HG02840 (cell line): ENCODE measurements around the gene ARCN1.

Experiments
- ATAC-seq: cut with Tn5 transposase; IDR thresholded peaks from one replicate; pipeline ENCODE4 v1.9.1; 2021; ENCODE audit warnings: mild to moderate bottlenecking, moderate library complexity, moderate number of reproducible peaks; ENCODE audit not compliant: unreplicated experiment, low FRiP score

The ARCN1 gene

DNA sequence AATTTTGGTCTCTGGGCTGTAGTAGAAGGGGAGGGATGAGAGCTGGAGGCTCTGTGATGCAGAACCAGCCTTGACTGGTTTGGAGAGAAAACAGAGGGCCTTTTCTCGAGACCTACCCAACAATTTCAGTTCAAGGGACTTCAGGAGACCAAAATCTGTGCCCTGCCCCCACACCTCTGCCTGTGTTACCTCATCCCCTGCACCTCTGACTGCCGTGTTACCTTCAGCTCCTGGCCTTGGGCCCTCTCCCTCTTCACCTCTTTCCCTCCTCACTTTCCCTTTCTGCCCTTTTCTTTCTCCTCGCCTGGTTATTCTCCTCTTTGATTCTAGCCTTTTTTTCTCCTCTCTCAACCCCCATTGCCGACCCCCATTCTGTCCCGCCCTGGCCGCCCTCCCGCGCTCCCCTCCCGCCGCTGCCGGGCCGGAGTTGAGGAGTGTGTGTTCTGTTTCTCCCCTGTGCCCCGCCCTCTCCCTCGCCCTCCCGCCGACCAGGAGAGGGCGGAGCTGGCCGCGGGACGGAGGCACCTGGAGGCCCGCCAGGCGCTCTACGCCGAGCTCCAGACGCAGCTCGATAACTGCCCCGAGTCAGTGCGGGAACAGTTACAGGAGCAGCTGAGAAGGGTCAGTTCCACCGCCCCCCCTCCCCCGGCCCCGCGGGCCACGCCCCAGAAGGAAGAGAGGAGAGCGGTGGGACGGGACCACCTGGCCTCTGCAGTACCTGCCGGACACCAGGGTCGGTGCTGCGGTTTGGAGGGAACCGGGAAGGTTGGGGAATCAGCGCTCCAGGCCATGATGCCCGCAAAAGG lies 62.4 kb downstream of the ARCN1 start:
- no peak for ATAC-seq

DNA sequence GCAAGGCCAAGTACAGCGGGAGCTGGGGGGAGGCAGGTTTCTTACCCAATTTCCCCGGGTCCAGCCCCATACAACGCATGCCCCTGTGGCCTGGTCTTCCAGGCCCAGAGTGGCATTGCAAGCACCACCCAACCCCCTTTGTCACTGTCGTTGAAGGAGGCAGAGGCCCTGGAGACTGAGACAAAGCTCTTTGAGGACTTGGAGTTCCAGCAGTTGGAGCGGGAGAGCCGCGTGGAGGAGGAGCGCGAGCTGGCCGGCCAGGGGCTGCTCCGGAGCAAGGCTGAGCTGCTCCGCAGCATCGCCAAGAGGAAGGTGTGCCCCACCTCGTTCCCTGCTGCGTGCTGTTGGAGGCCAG lies 63.0 kb downstream of the ARCN1 start:
- ATAC-seq, result no peak

DNA sequence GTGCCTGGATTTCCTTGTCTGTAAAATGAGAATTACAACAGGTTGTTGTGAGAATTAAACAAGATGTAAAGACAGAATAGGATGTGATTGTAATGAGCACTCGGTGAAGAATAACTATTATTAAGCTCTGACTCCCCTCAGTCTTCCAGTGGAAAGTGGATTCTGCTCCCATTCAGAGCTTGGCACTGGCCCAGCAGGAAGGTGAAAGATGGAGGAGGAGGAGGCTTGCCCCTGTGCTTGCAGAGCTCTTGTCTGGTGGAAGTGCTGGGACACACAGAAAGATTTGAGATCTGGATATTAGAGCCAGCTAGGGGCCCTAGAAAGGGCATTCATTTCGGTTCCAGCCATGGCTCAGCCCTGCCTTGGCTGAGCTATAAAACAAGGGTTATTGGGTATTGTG lies 63.4 kb downstream of the ARCN1 start:
- no peak for ATAC-seq

DNA sequence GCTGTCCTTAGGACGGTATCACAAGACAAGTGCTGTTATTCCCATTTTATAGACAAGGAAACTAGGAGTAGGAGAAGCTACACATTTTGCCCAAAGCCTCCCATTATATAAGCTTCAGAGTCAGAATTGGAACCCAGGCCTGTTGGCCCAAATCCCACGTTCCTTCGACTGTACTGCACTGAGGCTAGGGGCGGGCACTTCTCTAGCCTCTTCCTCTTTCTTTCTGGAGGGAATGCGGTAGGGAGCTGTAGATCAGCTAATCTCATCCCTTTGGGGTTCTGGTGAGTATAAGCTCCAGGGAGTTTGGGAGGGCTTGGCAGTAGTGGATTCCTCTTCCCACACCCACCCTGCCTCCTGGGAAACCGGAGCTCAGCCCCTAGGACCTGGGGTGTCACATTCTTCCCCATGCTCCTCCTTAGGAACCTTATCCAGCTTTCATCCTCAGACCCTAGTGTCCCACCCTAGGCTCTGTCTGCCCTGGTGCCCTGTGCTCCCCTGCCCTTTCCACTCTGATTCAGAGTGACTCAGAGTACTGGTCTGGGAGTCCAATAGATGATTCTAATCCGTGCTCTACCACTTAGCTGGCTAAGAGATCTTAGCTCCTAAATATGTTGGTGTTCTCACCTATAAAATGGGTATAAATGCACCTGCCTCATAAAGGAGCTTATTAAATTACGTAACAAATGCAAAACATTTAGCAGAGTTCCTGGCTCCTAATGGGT lies 64.5 kb downstream of the ARCN1 start:
- ATAC-seq, result no peak

DNA sequence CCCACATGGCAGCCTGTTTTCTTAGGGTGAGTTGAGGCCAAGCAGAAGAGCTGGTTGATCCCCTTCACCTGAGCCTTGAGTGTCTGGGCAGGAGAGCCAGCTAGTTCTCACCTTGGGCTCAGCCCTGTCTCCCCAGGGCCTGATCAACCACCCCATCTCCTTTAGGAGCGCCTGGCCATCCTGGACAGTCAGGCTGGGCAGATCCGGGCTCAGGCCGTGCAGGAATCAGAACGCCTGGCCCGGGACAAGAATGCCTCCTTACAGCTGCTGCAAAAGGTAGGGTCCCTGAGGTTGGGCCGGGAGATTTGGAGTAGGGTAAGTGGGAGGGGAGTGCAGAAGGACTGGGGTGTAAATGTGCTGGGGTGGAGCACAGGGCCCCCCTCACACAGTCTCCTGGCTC lies 66.5 kb downstream of the ARCN1 start:
- no peak for ATAC-seq

DNA sequence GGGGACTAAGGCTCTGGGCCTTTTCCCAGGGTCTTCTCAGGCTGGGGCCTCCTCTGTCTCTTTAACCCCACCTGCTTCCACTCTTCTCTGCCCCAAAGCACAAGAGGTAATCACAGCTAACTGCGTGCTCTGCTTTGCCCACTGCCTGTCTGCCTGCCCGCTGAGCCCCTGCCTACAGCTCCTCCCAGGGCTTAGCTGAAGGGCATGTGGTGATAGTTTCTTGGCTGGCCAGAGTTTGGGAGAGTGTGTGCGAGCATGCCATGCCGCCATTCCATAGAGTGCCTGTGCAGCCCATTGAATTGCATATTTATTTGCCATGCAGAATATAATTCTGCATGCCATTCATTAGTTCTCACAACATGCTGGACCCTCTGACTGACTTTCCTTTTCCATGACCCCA lies 67.7 kb downstream of the ARCN1 start:
- ATAC-seq, result no peak

DNA sequence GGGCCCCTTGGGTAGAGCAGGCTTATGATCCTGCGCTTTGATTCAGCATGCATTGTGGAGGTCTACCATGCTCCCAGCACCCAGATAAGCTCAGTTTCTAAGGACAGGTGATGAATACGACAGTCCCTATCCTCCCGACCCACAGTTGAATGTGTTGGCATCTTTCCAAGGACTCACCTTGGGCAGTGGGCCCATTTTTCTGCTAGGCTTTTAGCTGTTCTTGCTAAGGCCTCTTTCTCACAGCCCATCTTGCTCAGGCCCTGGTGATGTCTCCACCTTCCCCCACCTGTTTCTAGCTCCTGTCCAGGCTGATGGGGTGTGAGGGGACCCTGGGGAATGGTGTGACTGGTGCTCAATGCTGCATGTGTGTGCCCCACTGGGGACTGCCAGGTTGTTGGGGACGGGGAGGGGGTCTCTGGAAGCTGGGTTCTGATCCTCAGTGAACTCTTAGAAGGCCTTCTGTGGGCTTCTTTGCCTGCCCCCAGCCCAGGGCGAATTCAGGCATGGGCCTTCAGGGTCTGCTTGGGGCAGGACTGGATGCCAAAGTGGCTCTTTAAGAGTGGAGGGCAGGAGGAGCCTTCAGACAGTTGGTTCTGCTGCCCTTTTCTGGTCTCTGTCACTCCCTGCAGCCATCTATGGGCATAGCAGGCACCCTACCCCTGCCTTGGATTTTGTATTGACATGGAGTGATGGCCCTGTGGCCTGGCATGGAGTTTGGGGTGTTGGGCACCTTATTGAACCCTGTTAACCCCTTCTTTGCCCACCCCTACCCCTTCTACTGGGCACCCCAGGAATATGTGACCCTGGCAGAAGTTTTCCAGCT lies 68.3 kb downstream of the ARCN1 start:
- ATAC-seq, result no peak

DNA sequence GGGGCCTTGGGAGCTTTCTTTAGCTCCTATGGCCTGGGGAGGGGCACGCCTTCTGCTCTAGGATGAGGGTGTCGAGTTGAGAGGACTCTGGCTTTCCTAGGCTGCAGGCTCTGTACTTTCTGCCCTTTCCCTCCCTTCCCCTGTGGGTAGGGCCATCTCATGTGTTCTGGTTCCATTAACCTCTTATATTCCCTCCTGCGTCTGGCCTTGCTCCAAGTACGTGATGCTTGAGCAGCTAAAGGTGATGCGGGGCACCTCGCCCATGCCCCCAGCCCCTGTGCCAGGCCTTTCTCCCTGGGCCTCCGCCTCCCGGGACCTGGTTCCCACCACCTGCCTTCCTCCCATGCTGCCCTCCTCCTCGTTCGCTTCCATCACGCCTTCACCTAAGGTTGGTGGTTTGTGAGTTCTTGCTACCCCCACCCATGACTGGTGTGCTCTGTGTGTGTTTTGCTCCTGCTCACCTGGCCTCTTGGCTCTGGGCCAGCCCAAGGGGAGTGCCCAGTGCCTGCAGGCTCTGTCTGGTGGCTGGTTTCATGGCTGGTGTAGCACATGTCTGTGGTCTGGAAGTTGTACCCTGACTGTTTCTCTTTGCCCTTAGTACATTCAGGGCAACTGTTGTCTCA lies 69.3 kb downstream of the ARCN1 start:
- no peak for ATAC-seq

DNA sequence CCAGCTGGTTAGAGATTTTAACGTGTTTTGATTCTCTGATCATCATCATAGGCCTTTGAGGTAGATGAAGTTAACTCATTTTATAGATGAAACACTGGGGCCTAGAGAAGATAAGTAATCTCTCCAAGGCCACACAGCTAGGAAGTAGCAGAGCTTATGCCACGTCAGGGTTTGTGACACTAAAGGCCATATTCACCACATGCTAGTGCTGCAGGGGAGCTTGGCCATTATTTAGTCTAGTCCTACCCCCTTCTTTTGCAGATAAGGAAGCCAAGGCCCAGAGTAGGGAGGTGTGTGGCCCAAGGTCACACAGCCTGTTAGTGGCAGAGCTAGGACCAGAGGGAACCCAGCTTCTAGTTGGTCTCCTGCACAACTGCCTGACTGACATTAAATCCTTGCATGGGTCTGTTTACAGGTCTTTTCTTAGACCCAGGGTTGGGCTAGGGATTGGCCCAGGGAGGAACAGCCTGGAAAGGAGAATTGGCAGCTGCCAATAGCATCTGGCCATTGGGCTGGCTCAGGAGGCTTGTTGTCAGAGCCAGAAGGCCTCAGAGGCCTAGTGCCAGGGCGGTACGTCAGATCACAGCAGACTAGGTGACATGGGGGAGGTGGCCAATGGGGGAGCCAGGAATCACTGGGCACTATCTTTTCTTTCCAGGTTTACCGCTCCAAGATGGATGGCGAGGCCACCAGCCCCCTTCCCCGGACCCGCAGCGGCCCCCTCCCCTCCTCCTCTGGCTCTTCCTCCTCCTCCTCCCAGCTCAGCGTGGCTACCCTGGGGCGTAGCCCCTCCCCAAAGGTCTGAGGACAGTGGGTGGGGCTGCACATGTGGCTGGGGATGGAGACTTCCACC lies 71.2 kb downstream of the ARCN1 start:
- ATAC-seq, result no peak

DNA sequence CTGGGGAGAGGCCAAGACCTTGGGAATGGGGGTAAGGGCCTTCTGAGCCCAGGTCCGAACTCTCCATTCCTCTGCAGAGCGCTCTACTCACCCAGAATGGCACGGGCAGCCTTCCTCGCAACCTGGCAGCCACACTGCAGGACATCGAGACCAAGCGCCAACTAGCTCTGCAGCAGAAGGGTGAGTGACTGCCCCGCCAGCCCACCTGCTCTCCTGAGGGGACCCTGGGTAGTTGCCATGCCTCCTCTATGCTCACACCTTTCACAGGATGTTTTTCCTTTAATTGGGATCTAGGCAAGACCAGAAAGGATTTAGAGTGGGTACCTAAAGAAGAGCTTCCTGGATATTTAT lies 71.8 kb downstream of the ARCN1 start:
- ATAC-seq, result no peak

DNA sequence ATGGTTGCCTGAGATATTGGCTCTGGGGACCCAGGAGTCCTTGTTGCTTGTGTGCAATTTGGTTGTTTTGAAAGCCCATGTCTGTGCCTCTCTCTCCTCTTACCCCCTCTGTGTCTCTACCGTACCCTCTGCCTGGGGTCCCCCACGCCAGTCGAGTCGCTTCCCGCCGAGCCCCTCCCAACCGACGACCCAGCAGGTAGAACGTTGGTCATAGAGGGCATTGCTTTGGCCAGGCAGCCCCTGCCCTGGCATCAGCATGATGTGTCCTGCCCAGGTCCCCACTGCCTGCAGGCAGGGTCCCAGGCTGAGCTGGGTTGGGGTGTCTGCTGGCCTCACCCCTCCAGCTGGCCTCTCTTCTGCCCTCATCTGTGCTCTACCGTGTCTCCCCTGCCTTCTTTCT lies 72.3 kb downstream of the ARCN1 start:
- no peak for ATAC-seq

DNA sequence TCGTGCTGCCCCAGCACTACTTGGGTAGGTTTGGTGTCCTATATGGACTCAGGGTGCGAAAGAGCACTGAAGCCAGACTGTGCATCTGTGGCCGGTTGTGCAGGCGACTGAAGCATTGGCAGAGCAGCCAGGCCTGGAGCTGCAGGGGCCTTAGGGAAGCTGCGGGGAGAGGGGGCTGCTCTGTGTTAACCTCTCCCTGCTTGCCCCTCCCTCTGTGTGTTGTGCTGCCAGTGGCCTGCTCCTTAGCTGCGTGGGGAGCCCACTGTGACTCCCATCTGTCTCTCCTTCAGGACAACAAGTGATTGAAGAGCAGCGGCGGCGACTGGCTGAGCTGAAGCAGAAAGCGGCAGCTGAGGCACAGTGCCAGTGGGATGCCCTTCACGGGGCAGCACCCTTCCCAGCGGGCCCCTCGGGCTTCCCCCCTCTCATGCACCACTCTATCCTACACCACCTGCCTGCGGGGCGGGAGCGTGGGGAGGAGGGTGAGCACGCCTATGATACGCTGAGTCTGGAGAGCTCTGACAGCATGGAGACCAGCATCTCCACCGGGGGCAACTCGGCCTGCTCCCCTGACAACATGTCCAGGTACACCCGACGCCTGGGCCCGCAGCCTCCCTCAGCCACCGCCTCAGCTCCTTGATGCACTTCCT lies 73.0 kb downstream of the ARCN1 start:
- no peak for ATAC-seq

DNA sequence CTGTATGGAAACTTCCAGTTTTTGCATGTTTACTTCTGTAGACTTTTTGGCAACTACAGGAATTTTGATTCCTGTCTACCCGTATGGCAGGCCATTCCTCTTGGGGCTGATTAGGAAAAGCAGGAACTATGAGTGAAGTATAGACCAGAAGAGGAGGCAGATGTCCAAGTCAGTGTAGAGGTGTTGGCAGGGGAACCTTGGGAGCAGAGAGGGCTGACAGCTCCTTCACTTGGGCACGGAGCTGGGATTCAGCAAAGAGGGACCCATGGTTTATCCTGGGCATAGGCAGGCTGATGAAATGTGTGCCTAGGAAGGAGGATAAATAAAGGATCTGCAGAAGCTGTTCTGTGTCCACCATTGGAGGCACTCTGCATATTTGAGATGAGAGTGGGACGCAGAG lies 74.2 kb downstream of the ARCN1 start:
- ATAC-seq, result no peak

DNA sequence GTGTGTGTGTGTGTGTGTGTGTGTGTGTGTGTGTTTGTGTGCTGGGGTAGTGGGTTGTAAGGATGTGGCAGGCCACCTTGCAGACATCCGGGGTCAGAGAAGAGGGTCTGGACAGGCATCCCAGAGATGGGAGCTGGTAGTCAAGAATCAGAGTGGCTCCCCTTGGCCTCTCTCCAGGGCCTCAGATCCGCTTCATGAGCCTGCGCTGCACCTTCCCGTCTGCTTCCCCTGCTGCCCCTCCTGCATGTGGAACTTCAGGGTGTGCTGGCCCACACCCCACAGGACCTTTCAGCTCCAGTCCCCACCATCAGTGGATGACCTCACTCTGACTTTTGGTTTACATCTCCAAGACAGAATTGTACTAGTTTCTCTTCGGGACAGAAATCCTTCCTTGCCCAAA lies 76.1 kb downstream of the ARCN1 start:
- ATAC-seq, result no peak

DNA sequence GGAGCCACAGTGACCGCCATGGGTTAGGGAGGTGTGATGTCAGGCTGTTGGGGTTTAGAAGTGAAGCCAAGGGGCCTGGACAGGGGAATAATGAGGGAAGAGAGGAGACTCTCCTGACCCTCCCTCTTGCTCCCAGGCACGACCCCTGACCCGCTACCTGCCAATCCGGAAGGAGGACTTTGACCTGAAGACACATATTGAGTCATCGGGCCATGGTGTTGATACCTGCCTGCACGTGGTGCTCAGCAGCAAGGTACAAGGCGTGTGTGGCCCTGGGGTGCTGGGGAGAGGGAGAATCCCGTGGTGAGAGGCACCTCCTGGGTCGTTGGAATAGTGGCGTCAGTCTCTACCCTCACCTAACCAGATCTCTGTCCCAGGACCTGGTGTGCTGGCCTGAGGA lies 77.7 kb downstream of the ARCN1 start:
- no peak for ATAC-seq

DNA sequence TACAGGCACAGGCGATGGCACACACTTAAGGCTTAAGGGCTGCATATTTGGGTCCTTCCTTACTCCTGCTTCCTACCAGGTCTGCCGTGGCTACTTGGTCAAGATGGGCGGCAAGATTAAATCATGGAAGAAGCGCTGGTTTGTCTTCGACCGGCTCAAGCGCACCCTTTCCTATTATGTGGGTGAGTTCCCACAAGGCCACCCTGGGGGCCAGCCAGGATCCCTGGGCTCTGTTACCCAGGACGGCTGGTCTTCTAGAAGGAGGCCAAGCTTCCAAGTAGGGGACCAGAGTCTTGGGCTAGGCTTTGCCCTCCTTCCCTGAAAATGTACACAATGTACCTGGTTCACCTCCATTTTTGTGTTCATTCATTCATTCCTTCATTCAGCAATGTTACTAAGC lies 78.2 kb downstream of the ARCN1 start:
- no peak for ATAC-seq

DNA sequence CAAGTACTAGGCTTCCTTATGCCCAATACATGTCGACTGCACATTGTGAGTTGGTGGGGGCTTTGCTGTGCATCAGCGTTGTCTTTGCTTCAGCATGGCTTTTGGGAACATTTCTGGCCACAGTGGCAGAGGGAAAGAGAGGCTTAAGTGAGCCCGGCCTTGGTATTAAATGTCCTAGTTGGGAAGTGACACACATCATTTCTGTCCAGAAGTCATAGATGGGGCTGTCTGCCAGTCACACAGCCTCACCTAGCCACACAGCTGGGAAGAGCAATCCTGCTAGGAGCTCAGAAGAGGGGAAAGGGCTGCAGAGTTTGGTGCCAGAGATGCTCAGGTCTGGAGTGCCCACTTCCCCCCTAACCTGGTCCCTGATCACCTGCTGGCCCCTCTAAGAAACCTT lies 79.6 kb downstream of the ARCN1 start:
- no peak for ATAC-seq
